Measurements from ENCODE around the gene IQCC.

DNA sequence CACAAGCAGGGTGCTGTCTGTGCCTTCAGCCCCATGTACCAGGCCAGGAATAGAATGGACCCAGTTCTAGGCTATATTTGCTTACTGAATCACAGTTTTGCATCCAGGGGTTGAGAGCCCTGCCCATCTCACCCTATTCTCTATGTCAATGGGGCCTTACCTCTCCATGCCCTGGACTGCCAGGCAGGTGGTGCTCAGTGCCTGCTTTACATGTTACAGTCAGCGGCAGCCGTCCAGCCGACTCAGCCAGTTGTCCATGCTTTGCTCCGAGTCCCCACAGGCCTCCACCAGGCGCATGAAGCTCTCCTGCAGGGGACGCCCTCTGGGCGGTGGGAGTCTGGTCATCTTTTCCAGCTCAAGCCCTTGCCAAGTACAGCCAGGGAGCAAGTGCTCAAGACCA, 29.3 kb downstream of the IQCC start:
- no peak for TF ChIP-seq MXI1 (IDR thresholded peaks at IDR 0.05; ENCODE audit: low read depth, low read length)
- TF ChIP-seq NRF1 (IDR thresholded peaks at IDR 0.05; ENCODE audit: low read depth, low read length): no peak
- TF ChIP-seq, protein P1, sequence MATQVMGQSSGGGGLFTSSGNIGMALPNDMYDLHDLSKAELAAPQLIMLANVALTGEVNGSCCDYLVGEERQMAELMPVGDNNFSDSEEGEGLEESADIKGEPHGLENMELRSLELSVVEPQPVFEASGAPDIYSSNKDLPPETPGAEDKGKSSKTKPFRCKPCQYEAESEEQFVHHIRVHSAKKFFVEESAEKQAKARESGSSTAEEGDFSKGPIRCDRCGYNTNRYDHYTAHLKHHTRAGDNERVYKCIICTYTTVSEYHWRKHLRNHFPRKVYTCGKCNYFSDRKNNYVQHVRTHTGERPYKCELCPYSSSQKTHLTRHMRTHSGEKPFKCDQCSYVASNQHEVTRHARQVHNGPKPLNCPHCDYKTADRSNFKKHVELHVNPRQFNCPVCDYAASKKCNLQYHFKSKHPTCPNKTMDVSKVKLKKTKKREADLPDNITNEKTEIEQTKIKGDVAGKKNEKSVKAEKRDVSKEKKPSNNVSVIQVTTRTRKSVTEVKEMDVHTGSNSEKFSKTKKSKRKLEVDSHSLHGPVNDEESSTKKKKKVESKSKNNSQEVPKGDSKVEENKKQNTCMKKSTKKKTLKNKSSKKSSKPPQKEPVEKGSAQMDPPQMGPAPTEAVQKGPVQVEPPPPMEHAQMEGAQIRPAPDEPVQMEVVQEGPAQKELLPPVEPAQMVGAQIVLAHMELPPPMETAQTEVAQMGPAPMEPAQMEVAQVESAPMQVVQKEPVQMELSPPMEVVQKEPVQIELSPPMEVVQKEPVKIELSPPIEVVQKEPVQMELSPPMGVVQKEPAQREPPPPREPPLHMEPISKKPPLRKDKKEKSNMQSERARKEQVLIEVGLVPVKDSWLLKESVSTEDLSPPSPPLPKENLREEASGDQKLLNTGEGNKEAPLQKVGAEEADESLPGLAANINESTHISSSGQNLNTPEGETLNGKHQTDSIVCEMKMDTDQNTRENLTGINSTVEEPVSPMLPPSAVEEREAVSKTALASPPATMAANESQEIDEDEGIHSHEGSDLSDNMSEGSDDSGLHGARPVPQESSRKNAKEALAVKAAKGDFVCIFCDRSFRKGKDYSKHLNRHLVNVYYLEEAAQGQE (IDR thresholded peaks at IDR 0.05; ENCODE audit: low read depth, low read length): no peak
- no peak for TF ChIP-seq POLR2AphosphoS5 (IDR thresholded peaks at IDR 0.05; ENCODE audit: low read depth, low read length)
- no peak for TF ChIP-seq YY1 (IDR thresholded peaks at IDR 0.05; ENCODE audit: low read depth)
- TF ChIP-seq, protein P2, sequence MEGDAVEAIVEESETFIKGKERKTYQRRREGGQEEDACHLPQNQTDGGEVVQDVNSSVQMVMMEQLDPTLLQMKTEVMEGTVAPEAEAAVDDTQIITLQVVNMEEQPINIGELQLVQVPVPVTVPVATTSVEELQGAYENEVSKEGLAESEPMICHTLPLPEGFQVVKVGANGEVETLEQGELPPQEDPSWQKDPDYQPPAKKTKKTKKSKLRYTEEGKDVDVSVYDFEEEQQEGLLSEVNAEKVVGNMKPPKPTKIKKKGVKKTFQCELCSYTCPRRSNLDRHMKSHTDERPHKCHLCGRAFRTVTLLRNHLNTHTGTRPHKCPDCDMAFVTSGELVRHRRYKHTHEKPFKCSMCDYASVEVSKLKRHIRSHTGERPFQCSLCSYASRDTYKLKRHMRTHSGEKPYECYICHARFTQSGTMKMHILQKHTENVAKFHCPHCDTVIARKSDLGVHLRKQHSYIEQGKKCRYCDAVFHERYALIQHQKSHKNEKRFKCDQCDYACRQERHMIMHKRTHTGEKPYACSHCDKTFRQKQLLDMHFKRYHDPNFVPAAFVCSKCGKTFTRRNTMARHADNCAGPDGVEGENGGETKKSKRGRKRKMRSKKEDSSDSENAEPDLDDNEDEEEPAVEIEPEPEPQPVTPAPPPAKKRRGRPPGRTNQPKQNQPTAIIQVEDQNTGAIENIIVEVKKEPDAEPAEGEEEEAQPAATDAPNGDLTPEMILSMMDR (IDR thresholded peaks at IDR 0.05): no peak
- no peak for TF ChIP-seq RCOR1 (IDR thresholded peaks at IDR 0.05; ENCODE audit: low read length)
